Activated T-helper 1 cell treated with anti-CD3 and anti-CD28 coated beads, Interleukin-12 subunit alpha, Interleukin-12 subunit beta, Interleukin-2, Interleukin-4 antibody, amounts not matched to agents 30 ng/mL and 10 ng/mL and 1 ng/mL, durations not matched to agents 14 hours and 24 hours and 36 hours (primary cell): ENCODE measurements around the gene XPR1. TPM values are rescaled to one million over a fixed set of nuclear protein-coding genes. Genes with fewer than 3 reads are reported as not detected.

Source experiments
- DNase-seq: peaks from one replicate; pipeline ENCODE4 v3.0.0; 2021; ENCODE audit warnings: low spot score
- H3K27ac Mint-ChIP-seq: one replicate; pipeline ENCODE4 v1.8.0; 2021; ENCODE audit warnings: mild to moderate bottlenecking, mixed read lengths
- H3K27me3 Mint-ChIP-seq: one replicate; pipeline ENCODE4 v1.8.0; 2022; ENCODE audit warnings: mild to moderate bottlenecking, moderate library complexity, mixed read lengths; ENCODE audit not compliant: insufficient read depth
- H3K36me3 Mint-ChIP-seq: one replicate; pipeline ENCODE4 v1.8.0; 2021; ENCODE audit warnings: low read depth, mixed read lengths
- H3K4me1 Mint-ChIP-seq: one replicate; pipeline ENCODE4 v1.8.0; 2021; ENCODE audit warnings: low read depth, mixed read lengths
- H3K4me3 Mint-ChIP-seq: one replicate; pipeline ENCODE4 v1.8.0; 2021; ENCODE audit warnings: mild to moderate bottlenecking, moderate library complexity, mixed read lengths
- H3K9me3 Mint-ChIP-seq: one replicate; pipeline ENCODE4 v1.8.0; 2021; ENCODE audit warnings: mixed read lengths
- intact Hi-C: fragments of 100-400 bp; cut with micrococcal nuclease; formaldehyde crosslinking; loops from one replicate; pipeline ENCODE4 v1.15.1; 2024
- total RNA-seq: library from RNA; stranded (reverse); gene quantifications from 2 replicates; pipeline ENCODE4 v1.2.3, GENCODE V29; 2022

XPR1 gene
- 21.1 and 21.2 TPM in 2 replicates for total RNA-seq

- no peaks in the 10 kb centered on the region for H3K36me3 Mint-ChIP-seq
- peaks cover 5% of the 10 kb centered on the region for H3K27me3 Mint-ChIP-seq
- intact Hi-C loops = loop anchor here (1.0 to 5.0 kb wide), 14 partner anchors 47 to 1505 kb away; partner anchors contain the start of genes ACBD6, CEP350 and QSOX1
- H3K4me1 Mint-ChIP-seq = peaks cover 8% of the 10 kb centered on the region
- peak within 1 kb of the TSS; percentile 87 for H3K4me3 Mint-ChIP-seq
- H3K9me3 Mint-ChIP-seq = no peaks in the 10 kb centered on the region
- DNase-seq = peak; percentile 91
- peak within 1 kb of the TSS; percentile 87 for H3K27ac Mint-ChIP-seq
Observed at GRCh38 chr1:180631766-180632325, at the start of gene XPR1. XPR1 (plus strand) TSS chr1:180632022; CDS start chr1:180632202, 180 bp downstream.

- no peak for DNase-seq
- intact Hi-C loops = loop anchor here (1.0 kb wide), 2 partner anchors 13 to 46 kb away; no protein-coding TSS in a partner anchor
Observed at GRCh38 chr1:180584869-180585268, 47.0 kb upstream of the XPR1 start.

GRCh38 chr1:180585994-180586359 is 45.8 kb upstream of the XPR1 start:
- Mint-ChIP-seq H3K9me3 (peaks cover 14% of the 10 kb centered on the region), H3K27me3 (no peaks in the 10 kb centered on the region), H3K27ac (peak overlapping the region; percentile 95), H3K4me1 (peaks cover 30% of the 10 kb centered on the region), H3K4me3 (peak overlapping the region; percentile 70), H3K36me3 (peaks cover 2% of the 10 kb centered on the region)
- no peak for DNase-seq
- intact Hi-C loops = loop anchor here (1.0 kb wide), 2 partner anchors 14 to 45 kb away; no protein-coding TSS in a partner anchor

More at GRCh38 chr1:180584869-180585268, 47.0 kb upstream of the XPR1 start:
- H3K36me3 Mint-ChIP-seq = peaks cover 2% of the 10 kb centered on the region
- H3K4me1 Mint-ChIP-seq = peaks cover 30% of the 10 kb centered on the region
- H3K9me3 Mint-ChIP-seq = peaks cover 14% of the 10 kb centered on the region
- peak overlapping the region; percentile 95 for H3K27ac Mint-ChIP-seq
- H3K27me3 Mint-ChIP-seq = no peaks in the 10 kb centered on the region
- peak overlapping the region; percentile 70 for H3K4me3 Mint-ChIP-seq

GRCh38 chr1:180586671-180587155 is 45.1 kb upstream of the XPR1 start:
- no peak for DNase-seq
- Mint-ChIP-seq H3K36me3 (peaks cover 2% of the 10 kb centered on the region), H3K27me3 (no peaks in the 10 kb centered on the region), H3K4me1 (peaks cover 30% of the 10 kb centered on the region), H3K4me3 (peak overlapping the region; percentile 60), H3K9me3 (peaks cover 14% of the 10 kb centered on the region), H3K27ac (peak overlapping the region; percentile 89)
- intact Hi-C loops = no loop called here

GRCh38 chr1:180588121-180588520 is 43.7 kb upstream of the XPR1 start:
- H3K4me1 Mint-ChIP-seq = peaks cover 30% of the 10 kb centered on the region
- H3K9me3 Mint-ChIP-seq = peaks cover 14% of the 10 kb centered on the region
- no peaks in the 10 kb centered on the region for H3K27me3 Mint-ChIP-seq
- H3K36me3 Mint-ChIP-seq = peaks cover 2% of the 10 kb centered on the region
- H3K4me3 Mint-ChIP-seq = no peak overlapping the region
- no peak for DNase-seq
- intact Hi-C loops = no loop called here
- no peak overlapping the region for H3K27ac Mint-ChIP-seq

- H3K9me3 Mint-ChIP-seq = peaks cover 14% of the 10 kb centered on the region
- H3K27me3 Mint-ChIP-seq = no peaks in the 10 kb centered on the region
- peaks cover 14% of the 10 kb centered on the region for H3K4me1 Mint-ChIP-seq
- no peak overlapping the region for H3K4me3 Mint-ChIP-seq
- intact Hi-C loops = no loop called here
- no peak overlapping the region for H3K27ac Mint-ChIP-seq
- H3K36me3 Mint-ChIP-seq = peaks cover 2% of the 10 kb centered on the region
- DNase-seq = no peak
Observed at GRCh38 chr1:180590889-180591288, 40.9 kb upstream of the XPR1 start.

GRCh38 chr1:180593382-180593781 is 38.4 kb upstream of the XPR1 start:
- intact Hi-C loops = no loop called here
- peaks cover under 1% of the 10 kb centered on the region for H3K9me3 Mint-ChIP-seq
- DNase-seq = no peak
- H3K4me3 Mint-ChIP-seq = no peak overlapping the region
- no peaks in the 10 kb centered on the region for H3K36me3 Mint-ChIP-seq
- no peak overlapping the region for H3K27ac Mint-ChIP-seq
- no peaks in the 10 kb centered on the region for H3K4me1 Mint-ChIP-seq
- peaks cover 2% of the 10 kb centered on the region for H3K27me3 Mint-ChIP-seq

- H3K27me3 Mint-ChIP-seq = peaks cover 6% of the 10 kb centered on the region
Observed at GRCh38 chr1:180594723-180595122, 37.1 kb upstream of the XPR1 start.

GRCh38 chr1:180595966-180596365 is 35.9 kb upstream of the XPR1 start:
- intact Hi-C loops = no loop called here

More at GRCh38 chr1:180594723-180595122, 37.1 kb upstream of the XPR1 start:
- no peaks in the 10 kb centered on the region for H3K4me1 Mint-ChIP-seq
- DNase-seq = no peak
- no peaks in the 10 kb centered on the region for H3K36me3 Mint-ChIP-seq
- no peak overlapping the region for H3K27ac Mint-ChIP-seq
- no peak overlapping the region for H3K4me3 Mint-ChIP-seq
- no peaks in the 10 kb centered on the region for H3K9me3 Mint-ChIP-seq
- intact Hi-C loops = no loop called here

GRCh38 chr1:180597520-180597919 is 34.3 kb upstream of the XPR1 start:
- intact Hi-C loops = no loop called here
- Mint-ChIP-seq H3K4me3 (no peak overlapping the region), H3K27ac (no peak overlapping the region), H3K27me3 (peaks cover 10% of the 10 kb centered on the region), H3K4me1 (no peaks in the 10 kb centered on the region), H3K36me3 (no peaks in the 10 kb centered on the region), H3K9me3 (no peaks in the 10 kb centered on the region)
- DNase-seq = no peak

More at GRCh38 chr1:180595966-180596365, 35.9 kb upstream of the XPR1 start:
- H3K27me3 Mint-ChIP-seq = peaks cover 10% of the 10 kb centered on the region
- no peak for DNase-seq
- no peak overlapping the region for H3K4me3 Mint-ChIP-seq
- H3K4me1 Mint-ChIP-seq = no peaks in the 10 kb centered on the region
- H3K9me3 Mint-ChIP-seq = no peaks in the 10 kb centered on the region
- H3K27ac Mint-ChIP-seq = no peak overlapping the region
- H3K36me3 Mint-ChIP-seq = no peaks in the 10 kb centered on the region

GRCh38 chr1:180598333-180598974 is 33.4 kb upstream of the XPR1 start:
- Mint-ChIP-seq H3K27ac (no peak overlapping the region), H3K27me3 (peaks cover 10% of the 10 kb centered on the region), H3K36me3 (no peaks in the 10 kb centered on the region), H3K4me1 (no peaks in the 10 kb centered on the region), H3K4me3 (no peak overlapping the region), H3K9me3 (no peaks in the 10 kb centered on the region)
- intact Hi-C loops = no loop called here
- DNase-seq = no peak

- DNase-seq = no peak
- Mint-ChIP-seq H3K4me3 (no peak overlapping the region), H3K27me3 (peaks cover 10% of the 10 kb centered on the region), H3K36me3 (no peaks in the 10 kb centered on the region), H3K27ac (no peak overlapping the region), H3K4me1 (no peaks in the 10 kb centered on the region), H3K9me3 (no peaks in the 10 kb centered on the region)
- intact Hi-C loops = no loop called here
Observed at GRCh38 chr1:180600343-180600742, 31.5 kb upstream of the XPR1 start.

- Mint-ChIP-seq H3K36me3 (no peaks in the 10 kb centered on the region), H3K27ac (no peak overlapping the region), H3K4me3 (no peak overlapping the region), H3K9me3 (no peaks in the 10 kb centered on the region), H3K27me3 (peaks cover 10% of the 10 kb centered on the region), H3K4me1 (no peaks in the 10 kb centered on the region)
- intact Hi-C loops = no loop called here
- DNase-seq = no peak
Observed at GRCh38 chr1:180601512-180601911, 30.3 kb upstream of the XPR1 start.
